ENCODE measurements around the gene CPNE2. TPM values are rescaled to one million over a fixed set of nuclear protein-coding genes. Genes with fewer than 3 reads are reported as not detected.

Gene CPNE2
- total and polyA plus RNA-seq, 2 of the 8 experiments (the other 6 are each of a cell fraction or from before 2014, with no cell fraction given): 10.6 to 39.5 TPM

GRCh38 chr16:57194512-57194911 is 102.1 kb downstream of the CPNE2 start:
- H3K14ac ChIP-seq (ENCODE audit: insufficient read length): no peak overlapping the region
- H3K56ac ChIP-seq (replicated peaks; ENCODE audit: insufficient read length, low read depth, low read length): no peak overlapping the region
- no peaks in the 10 kb centered on the region for H3K23me2 ChIP-seq (ENCODE audit: low read depth, low read length)
- H4K8ac ChIP-seq (ENCODE audit: extremely low read depth, insufficient read depth, low read length): no peak overlapping the region
- H3K18ac ChIP-seq (ENCODE audit: extremely low read depth, low read length): no peak overlapping the region
- H3K23ac ChIP-seq (ENCODE audit: insufficient read length): no peak overlapping the region
- H2BK12ac ChIP-seq (ENCODE audit: low read depth, low read length): no peak overlapping the region
- H3K27me3 ChIP-seq (replicated peaks in 1 of 4; ENCODE audit: control insufficient read depth in 3 of 4, extremely low read depth in 1 of 4, insufficient read depth in 3 of 4, low read length in 3 of 4): no peaks in the 10 kb centered on the region
- peaks cover 2 to 76% of the 10 kb centered on the region in 2 experiments for H3K79me2 ChIP-seq (ENCODE audit: control insufficient read depth in 1 of 2, insufficient read depth in 2 of 2, low read length in 2 of 2)
- no peak overlapping the region for H4K5ac ChIP-seq (ENCODE audit: insufficient read length, low read depth, low read length)
- H3K36me3 ChIP-seq (ENCODE audit: control insufficient read depth in 2 of 4, insufficient read depth in 4 of 4, low read length in 3 of 4): no peaks in the 10 kb centered on the region
- H3K4me3 ChIP-seq (ENCODE audit: extremely low read depth in 1 of 4, insufficient read depth in 2 of 4, low read depth in 3 of 4, low read length in 4 of 4): no peak overlapping the region
- ChIA-PET POLR2A (ENCODE audit: partially characterized antibody) (no interaction called here), CTCF (ENCODE audit: partially characterized antibody) (interaction anchor here (0.7 to 1.8 kb wide), 2 partner anchors 9 to 342 kb away, joined by 3 to 5 read pairs; no protein-coding TSS in a partner anchor)
- no peak for FAIRE-seq
- H3K4me1 ChIP-seq (replicated peaks in 1 of 4; ENCODE audit: control insufficient read depth in 3 of 4, insufficient read depth in 4 of 4, low read length in 3 of 4): no peaks in the 10 kb centered on the region; a peak in 1 of 7 replicates
- no peak overlapping the region for H2AFZ ChIP-seq (ENCODE audit: low read length)
- no peak overlapping the region for H2AK5ac ChIP-seq (ENCODE audit: low read depth, low read length)
- H3K9ac ChIP-seq (replicated peaks in 1 of 4; ENCODE audit: extremely low read depth in 1 of 4, low read depth in 3 of 4, low read length in 3 of 4): no peak overlapping the region
- no peak overlapping the region for H2BK20ac ChIP-seq (ENCODE audit: low read length)
- no peak overlapping the region for H2BK15ac ChIP-seq (ENCODE audit: low read length)
- no peak overlapping the region for H3K4me2 ChIP-seq (ENCODE audit: insufficient read depth in 1 of 2, low read depth in 2 of 2, low read length in 2 of 2)
- no peaks in the 10 kb centered on the region; the same call in none of the 2 replicates for H3K79me1 ChIP-seq (ENCODE audit: low read depth, low read length)
- no peak overlapping the region for H4K91ac ChIP-seq (replicated peaks; ENCODE audit: insufficient read length, low read length)
- no peak overlapping the region for H3K4ac ChIP-seq (replicated peaks; ENCODE audit: insufficient read length, low read depth, low read length)
- H3K9me3 ChIP-seq (ENCODE audit: insufficient read depth in 2 of 2, low read depth in 1 of 2, low read length in 1 of 2): peaks cover 0 to 3% of the 10 kb centered on the region in 2 experiments; a peak in 1 of 4 replicates
- H4K20me1 ChIP-seq (replicated peaks in 1 of 2; ENCODE audit: control insufficient read depth in 1 of 2, insufficient read depth in 2 of 2, low read length in 2 of 2): no peaks in the 10 kb centered on the region
- no peak overlapping the region for H2BK120ac ChIP-seq (replicated peaks; ENCODE audit: low read depth, low read length)
- no peak overlapping the region for H3K27ac ChIP-seq (ENCODE audit: low read depth, low read length)
- no peak for DNase-seq (ENCODE audit: low read depth in 1 of 2, low spot score in 2 of 2)
- H2BK5ac ChIP-seq (ENCODE audit: low read depth, low read length): no peak overlapping the region
- TF ChIP-seq RXRA (IDR thresholded peaks at IDR 0.05; ENCODE audit: insufficient read depth, low read depth, low read length): no peak
